8988T (cell line): ENCODE data around the gene PRKAR1B.

Source experiments
- DNase-seq: peaks from one replicate; pipeline ENCODE4 v3.0.0; 2011

Gene PRKAR1B

GRCh38 chr7:690478-691360 is 36.4 kb downstream of the PRKAR1B start:
- DNase-seq, result no peak

GRCh38 chr7:685540-685939 is 41.5 kb downstream of the PRKAR1B start:
- no peak for DNase-seq

- no peak for DNase-seq
Measured at GRCh38 chr7:684416-684815, 42.7 kb downstream of the PRKAR1B start.

GRCh38 chr7:683526-684205 is 43.4 kb downstream of the PRKAR1B start:
- no peak for DNase-seq

- DNase-seq, result no peak
Measured at GRCh38 chr7:682810-683209, 44.3 kb downstream of the PRKAR1B start.

GRCh38 chr7:681551-682307 is 45.4 kb downstream of the PRKAR1B start:
- no peak for DNase-seq

GRCh38 chr7:680411-681127 is 46.5 kb downstream of the PRKAR1B start:
- no peak for DNase-seq

- DNase-seq, result no peak
Measured at GRCh38 chr7:676972-677385, 50.1 kb downstream of the PRKAR1B start.

GRCh38 chr7:676246-676971 is 50.7 kb downstream of the PRKAR1B start:
- no peak for DNase-seq

GRCh38 chr7:674454-675410 is 52.3 kb downstream of the PRKAR1B start:
- DNase-seq, result no peak

GRCh38 chr7:673681-674453 is 53.2 kb downstream of the PRKAR1B start:
- no peak for DNase-seq

- DNase-seq, result no peak
Measured at GRCh38 chr7:672891-673290, 54.2 kb downstream of the PRKAR1B start.

GRCh38 chr7:671415-672042 is 55.6 kb downstream of the PRKAR1B start:
- DNase-seq, result no peak

- no peak for DNase-seq
Measured at GRCh38 chr7:670501-671390, 56.3 kb downstream of the PRKAR1B start.

- DNase-seq, result no peak
Measured at GRCh38 chr7:668958-669357, 58.1 kb downstream of the PRKAR1B start.

GRCh38 chr7:668139-668931 is 58.7 kb downstream of the PRKAR1B start:
- DNase-seq, result no peak

- DNase-seq, result no peak
Measured at GRCh38 chr7:666454-667292, 60.4 kb downstream of the PRKAR1B start.
